Activated naive CD4-positive, alpha-beta T cell treated with Interleukin-2 at 50 U/mL for 16 hours (primary cell): ENCODE data around the gene CLBA1.

Experiments used
- DNase-seq: peaks from one replicate; pipeline ENCODE4 v3.0.0-alpha.2; 2020

The CLBA1 gene

DNA sequence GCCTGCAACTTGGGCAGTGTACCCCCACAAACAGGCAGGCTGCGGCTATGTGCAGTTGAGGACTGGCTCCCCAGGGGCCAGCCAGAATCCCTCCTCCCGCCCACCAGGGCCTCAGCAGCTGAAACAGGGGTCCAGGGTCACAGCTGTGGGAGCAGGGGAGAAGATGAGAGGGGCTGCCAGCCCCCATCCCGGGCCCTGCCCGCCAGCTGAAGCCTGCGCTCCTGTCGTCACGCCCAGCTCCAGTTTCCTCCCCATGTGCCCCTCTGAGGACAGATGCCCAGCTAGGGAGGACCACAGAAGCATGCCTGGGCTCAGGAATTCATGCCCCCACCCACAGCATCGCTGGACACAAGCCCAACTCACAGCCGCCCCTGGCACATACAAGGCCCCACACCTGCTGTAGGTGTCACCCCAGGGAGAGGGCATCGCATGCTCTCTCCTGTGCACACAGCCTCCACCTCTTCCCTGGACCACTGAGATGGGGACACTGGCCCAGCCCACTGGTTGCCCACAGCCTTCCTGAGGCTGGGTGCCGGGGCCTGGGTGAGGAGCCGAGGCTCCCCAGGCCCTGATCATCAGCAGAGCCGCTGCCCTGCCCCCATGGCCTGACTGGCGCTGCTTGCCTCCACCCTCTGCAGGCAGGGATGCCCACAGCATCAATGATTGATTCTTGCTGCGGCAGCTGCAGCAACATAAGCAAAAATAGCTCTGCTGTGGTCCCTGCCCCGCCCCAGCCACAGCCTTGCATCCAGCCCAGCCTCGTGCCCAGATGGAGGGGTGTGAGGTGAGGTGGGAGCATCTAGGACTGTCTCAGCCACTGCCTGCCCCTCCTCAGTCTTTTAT, 3.7 kb upstream of the CLBA1 start:
- no peak for DNase-seq

DNA sequence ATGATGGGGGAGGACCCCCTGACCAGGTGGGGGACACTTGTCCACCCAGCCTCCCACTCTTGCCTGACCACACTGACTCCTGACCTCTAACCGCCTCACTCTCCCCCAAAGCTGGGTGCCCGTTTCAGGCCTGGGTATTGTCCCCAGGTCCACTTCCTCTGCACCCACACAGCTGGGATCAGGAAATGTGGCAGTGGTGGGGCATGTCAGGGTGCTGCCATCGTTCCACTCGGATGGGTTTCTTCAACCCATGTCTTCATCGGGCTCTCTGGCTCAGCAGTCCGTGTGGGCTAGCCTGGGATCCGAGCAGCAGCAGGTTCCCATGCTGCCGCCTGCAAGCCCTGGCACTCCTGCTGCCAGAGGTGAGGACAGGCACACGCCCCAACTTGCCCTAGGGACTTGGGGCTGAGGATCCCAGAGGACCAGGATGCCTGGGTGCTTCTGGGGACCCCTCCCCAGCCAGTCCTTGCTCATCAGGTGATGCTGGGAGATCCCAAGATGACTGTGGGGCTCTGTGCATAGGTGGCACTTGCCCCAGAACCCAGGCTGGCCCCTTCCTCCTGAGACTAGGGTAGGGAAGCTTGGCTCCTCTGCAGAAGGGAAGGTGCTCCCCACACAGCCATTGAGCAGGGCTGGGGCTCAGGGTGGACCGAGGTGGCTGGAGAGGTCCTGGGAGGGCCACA, 2.9 kb upstream of the CLBA1 start:
- no peak for DNase-seq

DNA sequence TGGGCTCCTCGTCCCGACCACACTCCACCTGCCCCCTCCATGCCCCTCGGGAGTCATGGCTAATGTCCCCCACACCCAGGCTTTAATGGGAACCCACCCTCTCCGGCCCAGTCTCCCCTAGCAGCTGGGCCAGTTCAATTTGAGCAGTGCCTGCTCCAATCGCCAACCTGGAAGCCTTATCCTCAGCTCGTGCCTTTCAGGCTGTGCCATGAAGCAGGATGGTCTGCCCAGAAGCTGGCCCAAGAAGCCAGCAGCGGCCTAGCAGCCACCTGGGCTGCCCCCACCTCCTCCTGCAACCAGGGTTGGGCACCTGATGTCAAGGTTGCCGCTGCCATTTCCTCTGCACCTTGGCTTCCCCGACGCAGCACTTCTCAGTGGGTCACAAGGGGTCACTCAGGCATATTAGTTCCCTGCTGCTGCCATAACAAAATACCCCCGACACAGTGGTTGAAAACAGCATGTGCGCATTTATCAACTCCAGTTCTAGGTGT, 2.3 kb upstream of the CLBA1 start:
- DNase-seq = no peak

DNA sequence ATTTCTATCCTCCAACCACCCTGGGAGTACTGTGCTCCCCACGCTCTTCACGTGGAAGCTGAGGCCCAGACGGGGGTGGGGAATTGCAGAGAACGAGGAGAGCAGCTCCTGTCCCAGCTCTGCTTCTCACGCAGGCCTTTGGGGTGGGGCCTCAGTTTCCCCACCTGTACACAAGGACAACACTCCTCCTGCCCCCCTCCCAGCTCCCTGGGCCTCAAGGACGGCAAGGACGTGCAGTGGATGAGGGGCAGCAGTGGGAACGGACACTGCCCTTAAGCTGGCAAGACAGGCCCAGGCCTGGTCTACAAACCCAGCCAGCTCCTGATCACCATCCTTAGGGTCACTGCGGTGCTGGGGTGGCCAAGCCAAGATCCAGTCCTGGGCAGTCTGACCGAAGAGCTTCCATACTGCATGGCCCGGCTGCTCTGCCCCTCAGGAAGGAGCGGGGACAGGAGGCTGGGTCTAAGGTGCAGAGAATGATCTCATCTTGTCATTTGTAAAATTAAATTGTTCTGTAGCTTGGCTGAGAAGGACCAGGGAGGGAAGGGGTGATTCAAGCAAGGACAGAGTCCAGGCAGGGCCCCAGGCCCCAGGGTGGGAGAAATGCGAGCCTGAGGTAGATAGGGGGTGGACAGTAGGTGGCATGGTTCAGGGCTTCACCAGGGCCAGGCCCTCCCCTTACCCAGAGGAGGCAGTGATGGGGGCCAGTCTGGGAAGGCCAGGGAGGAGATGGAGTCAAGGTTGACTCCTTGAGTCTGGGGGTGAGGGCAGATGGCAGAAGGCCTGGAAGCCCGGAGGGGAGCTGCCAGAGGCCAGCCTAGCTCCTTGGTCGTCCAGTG, 1.3 kb upstream of the CLBA1 start:
- no peak for DNase-seq

DNA sequence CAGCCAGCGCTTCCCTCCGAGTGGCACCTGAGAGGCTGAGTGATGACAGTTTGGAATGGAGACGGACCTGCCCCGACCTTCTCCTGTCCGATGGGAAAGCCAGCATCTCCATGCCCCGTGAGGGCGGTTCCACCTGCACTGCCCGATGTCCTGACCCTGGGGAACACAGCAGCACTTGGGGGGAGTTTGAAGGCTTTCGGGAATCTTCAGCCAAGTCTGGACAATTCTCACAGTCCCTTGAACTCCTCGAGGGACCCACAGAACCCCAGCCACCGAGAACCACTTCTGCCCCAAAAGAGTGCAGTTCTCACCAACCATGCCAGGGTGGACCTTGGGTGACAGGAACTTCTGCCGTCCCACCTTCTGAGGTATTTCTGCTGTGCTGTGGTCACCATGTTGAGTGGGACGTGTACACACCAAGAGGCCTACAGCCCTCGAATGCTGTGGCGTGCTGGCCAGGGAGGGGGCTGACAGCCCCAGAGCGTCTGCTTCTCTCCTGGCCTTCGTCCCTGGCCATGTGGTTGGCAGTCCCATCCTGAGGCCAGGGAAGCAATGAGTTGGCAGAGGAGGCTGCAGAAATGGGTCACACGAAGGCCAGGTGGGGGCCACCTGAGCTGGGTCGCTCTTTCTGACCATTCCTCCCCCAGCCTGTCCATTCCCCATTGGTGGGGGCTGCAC, 1.0 kb downstream of the CLBA1 start:
- DNase-seq = no peak

DNA sequence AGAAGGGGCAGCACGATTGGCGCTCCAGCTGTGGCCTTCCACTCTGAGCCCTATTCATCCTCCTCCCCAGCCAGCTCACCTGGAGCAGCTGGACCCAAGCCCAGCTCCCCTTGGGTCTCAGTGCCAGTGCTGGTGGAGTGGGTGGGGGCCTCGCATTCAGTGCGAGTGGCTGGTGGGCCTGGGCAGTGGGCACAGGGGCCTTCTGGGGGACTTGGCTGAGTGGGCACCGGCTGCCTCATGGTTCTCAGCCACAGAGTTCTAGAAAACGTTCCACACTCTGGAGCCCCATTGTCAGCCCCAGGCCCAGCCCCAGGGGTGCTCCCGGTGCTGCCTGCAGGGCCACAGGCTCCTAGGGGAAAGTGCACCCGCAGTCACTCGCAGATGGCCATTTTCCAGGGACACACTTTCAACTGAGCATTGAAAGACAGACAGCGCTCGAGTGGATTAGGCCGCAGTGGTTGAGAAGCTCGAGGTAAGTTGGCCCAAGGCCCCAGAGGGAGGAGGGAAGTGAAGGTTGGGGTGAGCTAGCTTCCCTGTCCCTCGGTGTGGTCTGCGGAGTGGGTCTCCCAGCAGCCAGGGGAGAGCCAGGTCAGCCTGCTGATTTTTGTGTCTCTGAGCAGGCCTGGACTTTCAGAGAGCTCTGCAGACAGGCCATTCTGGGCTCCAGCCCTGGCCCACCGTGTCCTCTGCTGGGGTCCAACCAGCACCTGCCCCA, 3.8 kb downstream of the CLBA1 start:
- no peak for DNase-seq

DNA sequence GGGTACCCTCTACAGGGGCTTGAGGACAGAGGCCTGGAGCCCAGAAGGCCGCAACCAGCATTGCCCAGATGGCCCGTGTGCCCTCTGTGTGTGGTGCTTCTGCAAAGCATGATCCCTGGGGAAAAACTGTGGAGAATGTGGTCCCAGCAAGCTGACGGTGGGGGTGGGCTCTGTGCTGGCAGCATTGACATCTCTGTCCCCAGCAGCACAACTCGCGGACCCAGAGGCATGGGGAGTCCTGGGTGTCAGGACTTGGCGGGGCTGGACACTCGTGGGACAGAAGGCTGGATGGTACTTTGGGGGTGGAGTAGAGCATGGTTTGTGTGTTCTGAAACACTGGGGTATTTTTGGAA, 4.3 kb downstream of the CLBA1 start:
- no peak for DNase-seq

DNA sequence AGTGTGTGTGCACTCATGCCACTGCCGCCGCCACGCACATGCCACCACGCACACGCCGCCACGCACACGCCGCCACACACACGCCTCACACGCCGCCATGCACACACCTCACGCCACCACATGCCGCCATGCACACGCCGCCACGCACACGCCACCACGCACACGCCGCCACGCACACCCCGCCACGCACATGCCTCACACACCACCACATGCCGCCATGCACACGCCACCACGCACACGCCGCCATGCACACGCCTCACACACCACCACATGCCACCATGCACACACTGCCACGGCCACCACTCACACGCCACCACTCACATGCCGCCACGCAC, 6.3 kb downstream of the CLBA1 start:
- DNase-seq = no peak

DNA sequence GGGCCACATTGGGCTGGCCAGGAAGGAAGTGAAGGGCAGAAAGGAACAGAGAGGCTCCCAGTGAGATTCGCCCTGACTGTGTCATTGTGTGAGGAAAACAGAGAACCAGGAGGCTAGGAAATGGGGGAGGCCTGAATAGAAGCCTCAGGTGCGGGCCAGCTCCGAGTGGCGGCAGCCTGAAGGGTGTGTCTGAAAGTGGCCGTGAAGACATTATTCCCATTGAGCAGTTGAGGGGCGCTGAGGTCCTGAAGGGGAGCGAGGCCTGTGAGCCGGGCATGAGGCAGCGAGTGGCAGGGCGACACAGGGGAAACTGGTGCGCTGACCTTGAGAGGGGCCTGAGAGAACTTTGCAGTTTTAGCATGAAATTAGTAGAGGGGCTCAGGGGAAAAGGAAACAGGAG, 6.9 kb downstream of the CLBA1 start:
- DNase-seq = no peak

DNA sequence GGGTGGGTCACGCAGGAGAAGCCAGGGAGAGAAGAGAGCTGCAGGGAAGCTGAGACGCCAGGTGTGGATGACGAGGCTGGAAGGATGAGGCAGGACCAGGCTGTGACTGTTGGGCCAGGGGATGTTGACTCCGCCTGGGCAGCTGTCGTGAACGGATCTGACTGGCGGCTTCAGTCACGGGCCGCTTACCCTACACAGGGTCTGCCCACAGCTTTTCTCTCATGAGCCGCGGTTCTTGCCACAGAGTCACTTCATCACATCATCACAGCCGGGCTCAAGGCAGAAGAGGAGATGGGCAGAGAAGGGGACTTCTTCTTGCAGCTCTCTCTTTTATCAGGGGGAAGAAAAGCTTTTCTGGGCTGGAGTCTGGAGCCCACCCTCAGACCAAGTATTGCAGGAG, 7.7 kb downstream of the CLBA1 start:
- no peak for DNase-seq

DNA sequence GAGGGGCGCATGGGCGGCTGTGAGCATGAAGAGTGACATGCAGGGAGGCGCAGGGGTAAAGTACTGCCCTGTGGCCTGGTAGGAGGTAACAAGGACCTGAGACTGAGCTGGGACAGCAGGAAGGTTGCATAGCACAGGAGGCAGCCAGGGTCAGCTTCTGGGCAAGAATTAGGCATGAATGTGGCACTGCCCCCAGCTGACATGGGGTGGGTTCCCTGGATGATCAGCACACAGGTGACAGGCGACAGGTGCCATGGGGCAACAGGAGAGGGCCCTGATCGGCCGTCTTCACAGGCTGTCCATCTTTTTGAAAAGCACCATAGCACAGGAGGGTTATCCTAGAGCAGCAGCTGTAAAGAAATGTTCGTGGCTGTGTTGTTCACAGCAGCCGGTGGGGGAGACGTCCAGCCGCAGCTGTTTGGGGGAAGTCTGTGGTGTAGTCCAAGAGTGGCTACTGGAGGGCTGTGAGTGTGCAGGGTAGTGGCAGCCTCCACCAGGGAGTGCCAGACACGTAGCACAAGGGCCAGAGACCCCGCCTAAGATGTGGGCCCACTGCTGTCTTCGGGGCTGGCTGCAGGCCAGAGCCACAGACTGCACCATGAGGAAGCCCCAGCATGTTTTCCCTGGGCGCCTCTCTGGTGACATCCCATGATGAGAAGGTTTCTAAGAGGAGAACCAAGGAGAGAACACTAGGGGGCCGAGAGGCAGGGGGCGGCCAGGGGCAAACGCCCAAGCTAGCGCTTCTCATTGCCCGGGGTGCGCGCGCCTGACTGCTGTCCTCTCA, 8.4 kb downstream of the CLBA1 start:
- DNase-seq = no peak

DNA sequence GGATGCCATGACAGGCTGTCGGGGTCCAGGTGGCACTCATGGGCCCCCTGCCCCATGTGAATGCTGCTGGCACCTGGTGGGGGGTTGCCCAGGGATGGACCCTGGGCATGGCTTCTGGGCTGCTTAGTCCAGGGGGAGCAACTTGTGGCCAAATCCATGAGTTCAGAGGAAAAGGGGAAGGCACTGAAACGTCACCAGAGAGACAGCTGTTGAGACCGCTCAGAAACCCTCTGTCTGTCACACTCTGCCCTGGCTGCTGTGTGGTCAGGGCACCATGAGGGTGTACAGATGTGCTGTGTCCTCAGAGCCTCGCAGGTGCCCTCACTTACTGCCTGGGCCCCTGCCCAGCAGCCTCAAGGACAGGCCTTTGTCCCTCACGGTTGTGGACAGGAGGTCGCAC, 9.4 kb downstream of the CLBA1 start:
- no peak for DNase-seq

DNA sequence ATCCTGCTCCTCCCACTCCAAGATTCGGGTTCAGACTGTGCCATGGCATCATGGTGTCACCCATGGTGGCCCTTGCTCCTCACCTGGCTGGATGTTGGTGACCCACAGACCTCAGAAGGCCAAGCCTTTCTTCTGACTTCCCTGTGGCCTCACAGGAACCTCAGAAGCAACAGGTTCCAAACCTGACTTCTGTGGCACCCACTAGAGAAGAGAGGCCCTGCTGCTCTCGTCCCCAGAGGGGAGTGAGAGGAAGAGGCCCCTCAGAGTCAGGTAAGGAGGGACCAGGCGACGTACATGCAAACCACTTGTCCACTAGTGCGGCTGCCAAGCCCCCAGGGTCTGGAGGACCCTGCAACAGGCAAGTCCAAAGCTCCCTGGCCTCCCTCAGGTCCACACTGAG, 10.4 kb downstream of the CLBA1 start:
- no peak for DNase-seq

DNA sequence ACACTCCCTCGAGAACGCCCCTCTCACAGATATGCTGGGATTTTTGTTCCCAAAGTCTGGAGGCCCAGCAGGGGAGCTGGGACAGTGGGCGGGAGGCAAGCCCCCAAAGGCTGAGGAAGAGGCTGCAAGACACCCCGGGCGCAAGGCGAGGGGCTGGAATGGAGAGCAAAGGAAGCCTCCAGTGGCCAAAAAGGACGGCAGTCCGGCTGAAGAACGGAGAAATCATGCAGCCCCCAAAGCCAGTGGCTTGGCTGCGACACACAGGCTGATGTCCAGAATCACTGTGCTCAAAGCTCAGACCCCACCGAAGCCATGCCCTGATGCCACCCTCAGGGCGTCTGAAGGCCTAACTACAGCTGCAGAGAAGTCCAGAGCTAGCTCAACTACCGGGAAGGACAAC, 10.9 kb downstream of the CLBA1 start:
- no peak for DNase-seq

DNA sequence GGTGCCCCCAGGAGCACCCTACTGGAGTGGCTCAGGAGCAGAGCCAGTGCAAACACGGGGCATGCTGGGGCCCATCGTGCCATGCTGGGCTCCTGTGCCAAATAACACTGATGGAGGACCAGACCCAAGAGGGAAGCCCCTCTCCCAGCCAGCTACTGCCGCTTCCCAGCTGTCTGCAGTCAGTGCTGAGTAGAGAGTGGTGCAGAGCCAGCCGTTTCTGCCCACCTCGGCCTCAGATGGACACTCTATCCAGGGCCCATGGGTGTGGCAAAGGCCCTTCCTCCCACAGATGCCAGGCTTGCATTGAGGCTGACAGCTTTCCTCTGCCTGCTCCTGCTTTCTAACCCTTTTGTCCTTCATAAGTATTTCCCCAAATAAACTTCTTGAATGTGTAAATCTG, 13.2 kb downstream of the CLBA1 start:
- DNase-seq = no peak

DNA sequence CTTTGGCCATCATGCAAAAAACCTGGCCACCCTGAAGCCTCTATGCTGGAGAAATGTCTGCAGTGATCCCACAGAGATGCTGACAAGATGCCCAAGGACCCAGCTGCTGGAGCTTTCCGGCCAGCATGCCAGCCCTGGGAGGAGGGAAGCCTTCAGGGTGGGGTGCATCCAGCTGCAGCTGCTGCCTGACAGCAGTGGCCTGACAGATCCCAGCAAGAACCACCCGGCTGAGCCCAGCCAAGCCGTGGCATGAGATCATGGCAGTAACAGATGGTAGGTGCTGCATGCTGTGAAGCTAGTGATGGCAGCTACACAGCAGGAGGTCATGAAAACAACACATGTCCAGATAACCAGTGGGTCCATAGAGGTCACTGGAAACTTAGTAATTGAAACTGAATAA, 13.8 kb downstream of the CLBA1 start:
- no peak for DNase-seq

DNA sequence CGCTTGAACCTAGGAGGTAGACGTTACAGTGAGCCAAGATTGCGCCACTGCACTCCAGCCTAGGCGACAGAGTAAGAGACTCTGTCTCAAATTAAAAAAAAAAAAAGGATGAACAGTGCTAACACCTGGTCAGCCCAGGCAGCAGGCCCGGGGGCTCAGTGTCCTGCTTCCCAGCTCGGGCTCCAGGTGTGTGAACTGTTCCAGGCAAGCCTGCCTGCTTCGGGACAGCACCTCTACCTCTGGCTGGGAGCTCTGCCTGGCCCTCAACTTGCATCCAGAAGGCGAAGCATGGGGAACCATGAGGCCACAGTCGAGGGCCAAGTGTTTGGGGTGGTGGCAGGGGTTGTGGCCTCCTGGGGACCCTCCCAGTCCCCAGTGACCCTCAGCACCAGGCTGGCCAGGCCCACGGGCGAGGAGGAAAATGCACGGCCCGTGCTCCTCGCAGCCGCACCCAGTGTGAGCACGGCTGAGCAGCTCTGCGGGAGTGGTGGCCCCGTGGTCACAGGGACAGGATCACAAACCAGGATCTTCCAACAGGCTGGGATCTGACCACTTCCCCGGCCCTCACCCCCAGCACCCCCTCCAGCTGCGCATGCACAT, 19.8 kb downstream of the CLBA1 start:
- DNase-seq = no peak

DNA sequence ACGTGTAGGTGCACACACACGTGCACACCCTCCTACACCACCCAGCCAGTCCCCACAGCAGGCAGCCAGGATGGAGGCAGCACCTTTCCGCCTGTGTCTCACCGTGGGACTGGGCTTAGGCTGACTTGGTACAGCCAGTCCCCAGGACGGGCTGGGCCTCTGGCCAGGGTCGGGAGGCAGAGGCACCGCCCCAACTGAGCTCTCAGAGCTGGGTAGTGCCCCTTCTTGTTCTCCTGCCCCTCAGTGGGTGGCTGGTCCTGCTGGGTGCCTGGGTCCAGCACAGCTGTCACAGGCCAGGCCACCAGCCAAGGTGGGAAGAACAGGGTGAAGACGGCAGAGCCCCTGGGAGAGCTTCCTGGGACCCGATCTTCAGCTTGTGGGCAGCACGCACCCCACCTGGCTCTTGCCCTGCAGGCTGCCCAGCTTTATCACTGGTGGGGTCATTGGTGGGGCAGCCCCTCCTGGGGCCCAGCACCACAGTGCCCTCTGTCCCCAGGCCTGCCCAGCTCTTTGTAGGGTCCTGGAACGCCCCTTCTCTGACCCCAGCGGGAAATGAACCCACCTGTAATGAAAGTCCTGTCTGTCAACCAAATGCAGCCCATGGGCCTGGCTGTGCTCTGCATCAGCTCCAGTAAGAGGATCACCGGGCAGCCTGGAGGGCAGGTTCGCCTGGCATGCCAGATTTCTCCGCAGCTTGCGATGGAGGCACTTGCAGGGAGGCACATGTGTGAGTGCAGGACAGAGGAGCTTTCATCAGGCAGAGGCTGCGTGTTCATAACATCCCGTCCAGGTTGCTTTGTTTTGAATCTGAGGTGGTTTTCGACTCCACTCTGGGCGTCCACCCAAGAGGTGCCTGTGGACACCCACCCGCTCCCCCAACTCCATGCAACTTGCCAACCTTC, 20.6 kb downstream of the CLBA1 start:
- no peak for DNase-seq

DNA sequence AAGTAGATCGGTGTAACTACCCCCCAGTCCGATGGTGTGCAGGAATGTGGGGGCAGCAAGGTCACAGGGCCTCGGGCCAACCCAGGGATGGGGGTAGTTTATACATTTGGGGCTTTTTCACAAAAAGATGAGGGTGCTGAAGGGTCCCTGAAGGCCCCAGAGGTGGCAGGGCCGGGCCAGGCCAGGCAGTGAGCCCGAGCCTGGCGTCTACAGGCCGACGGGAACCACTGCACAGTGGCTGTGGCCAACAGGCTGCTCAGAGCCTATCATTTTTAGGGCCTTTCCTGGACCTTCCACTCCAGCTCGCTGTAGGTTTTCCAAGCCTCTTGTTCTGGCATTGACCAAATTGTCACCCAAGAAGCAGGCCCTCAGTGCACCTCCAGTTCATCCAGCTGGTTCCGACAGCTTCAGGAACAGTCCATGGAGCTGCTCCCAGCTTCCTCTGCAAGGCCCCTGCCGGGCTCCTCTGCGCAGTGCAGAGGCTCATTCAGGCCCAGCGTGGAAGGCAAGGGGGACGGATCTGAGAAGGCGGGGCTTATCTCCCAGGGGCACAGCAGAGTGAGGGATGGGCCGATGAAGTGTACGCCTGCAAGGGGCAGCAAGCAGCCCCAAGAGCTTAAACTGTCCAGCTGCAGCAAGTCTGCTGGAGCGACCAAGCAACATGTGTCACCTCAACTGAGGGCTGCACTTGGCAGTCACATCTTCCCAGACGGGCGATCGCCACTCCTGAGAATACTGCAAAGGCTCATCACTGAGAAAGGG, 21.4 kb downstream of the CLBA1 start:
- no peak for DNase-seq
